Activated T-cell treated with anti-CD3 and anti-CD28 coated beads for 4 hours (primary cell): ENCODE measurements around the gene NACAD.

Source experiments
- DNase-seq: peaks from one replicate; pipeline ENCODE4 v3.0.0-alpha.2; 2020

The NACAD gene

DNA sequence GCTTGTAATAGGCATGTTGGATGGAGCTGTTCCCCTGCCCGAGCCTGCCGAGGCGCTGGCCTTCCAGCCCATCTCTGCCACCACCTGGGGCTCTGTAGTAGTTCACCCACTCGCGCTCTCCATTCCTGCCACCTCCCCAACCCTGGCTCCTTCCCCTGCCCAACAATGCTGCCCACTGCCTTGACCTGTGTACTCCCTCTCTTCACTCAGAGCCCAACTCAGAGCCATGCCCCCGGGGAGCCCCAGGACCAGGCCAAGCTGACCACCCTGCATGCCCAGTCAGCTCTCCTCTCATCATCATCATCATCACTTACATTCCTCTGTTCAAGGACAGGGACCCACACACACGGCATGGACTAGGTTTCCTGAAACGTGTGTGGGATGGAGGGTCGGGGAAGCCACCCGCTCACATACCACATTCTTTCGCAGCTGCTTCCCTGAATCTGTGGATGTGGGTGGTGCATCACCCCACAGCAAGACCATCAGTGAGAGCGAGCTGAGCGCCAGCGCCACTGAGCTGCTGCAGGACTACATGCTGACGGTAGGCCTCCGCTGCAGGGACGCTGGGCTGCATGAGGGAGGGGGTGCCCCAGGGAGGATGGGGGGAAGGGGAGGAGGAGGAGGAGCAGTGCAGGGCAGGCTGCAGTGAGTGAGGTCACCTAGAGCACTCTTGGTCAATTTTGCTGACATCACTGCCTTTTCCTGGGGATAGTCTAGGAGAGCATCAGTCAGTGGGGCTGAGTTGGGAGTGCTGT, 15.6 kb downstream of the NACAD start:
- DNase-seq = no peak

DNA sequence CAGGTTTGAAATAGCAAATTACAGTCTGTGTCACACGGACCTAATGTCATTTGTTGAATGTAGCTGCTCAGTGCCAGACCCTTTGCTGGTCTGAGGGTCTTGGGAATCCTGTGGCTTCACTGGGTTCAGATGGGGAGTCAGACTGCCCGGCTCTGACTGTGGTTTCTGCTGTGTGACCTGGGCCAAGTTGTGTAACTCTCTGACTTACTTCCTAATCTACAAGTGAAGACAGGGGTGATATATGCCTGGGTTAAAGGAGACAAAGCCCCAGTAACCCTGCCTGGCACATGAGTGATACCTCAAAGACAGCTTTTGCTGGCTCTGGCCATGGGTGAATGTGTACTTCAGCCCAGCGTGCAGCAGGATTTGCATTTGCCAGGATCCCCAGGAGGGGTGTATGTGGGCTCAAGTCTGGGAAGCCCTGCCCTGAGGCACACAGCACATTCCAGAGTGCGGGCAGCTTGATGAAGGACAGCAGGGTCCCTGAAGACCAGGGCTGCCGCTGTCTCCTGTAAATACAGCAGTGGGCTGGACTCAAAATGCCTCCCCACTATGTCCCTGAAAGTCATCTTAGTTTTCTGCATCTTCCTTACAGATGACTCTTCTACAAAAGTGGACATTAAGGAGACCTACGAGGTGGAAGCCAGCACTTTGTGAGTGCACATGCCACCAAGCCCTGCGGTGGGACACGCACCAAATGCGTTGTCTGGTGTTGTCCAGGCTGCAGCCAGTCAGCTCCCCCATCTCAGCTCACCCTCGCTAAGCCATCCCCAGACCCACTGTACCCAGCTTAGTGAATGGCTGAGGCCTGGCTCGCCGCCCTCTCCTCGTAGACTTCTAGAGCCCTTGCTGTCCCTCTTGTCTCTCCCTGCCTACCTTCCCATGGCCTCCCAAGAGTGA, 16.4 kb downstream of the NACAD start:
- no peak for DNase-seq

DNA sequence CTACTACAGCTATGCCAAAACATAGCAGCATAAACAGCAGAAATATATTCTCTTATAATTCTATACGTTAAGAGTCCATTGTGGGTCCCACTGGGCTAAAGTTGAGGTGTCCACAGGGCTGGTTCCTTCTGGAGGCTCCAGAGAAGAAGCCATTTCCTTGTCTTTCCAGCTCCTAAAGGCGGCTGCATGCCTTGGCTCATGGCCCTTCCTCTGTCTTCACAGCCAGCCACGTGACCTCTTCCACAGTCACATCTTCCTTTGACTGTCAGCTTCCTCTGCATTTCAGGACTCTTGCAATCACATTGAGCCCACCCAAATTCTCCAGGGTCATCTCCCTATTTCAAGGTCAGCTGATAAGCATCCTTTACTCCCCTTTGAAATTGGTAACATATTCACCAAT, 17.2 kb downstream of the NACAD start:
- no peak for DNase-seq

DNA sequence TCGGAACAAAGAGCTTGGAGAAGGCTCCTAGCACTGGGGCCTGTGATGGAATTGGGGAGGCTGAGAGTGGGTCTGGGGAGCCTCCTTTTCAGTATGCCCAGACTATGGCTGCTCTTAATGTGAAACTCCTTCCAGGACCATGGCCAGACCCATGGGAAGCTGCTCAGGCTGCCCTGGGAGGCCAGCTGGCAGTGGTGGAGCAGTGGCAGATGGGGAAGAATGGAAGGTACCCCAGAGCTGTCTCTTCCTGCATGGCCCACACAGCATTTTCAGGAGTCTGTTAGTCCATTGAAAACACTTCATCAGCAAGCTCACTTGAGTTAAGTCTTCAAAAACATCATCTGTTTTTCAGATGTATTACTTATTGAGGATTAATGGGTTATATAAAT, 18.5 kb downstream of the NACAD start:
- no peak for DNase-seq

DNA sequence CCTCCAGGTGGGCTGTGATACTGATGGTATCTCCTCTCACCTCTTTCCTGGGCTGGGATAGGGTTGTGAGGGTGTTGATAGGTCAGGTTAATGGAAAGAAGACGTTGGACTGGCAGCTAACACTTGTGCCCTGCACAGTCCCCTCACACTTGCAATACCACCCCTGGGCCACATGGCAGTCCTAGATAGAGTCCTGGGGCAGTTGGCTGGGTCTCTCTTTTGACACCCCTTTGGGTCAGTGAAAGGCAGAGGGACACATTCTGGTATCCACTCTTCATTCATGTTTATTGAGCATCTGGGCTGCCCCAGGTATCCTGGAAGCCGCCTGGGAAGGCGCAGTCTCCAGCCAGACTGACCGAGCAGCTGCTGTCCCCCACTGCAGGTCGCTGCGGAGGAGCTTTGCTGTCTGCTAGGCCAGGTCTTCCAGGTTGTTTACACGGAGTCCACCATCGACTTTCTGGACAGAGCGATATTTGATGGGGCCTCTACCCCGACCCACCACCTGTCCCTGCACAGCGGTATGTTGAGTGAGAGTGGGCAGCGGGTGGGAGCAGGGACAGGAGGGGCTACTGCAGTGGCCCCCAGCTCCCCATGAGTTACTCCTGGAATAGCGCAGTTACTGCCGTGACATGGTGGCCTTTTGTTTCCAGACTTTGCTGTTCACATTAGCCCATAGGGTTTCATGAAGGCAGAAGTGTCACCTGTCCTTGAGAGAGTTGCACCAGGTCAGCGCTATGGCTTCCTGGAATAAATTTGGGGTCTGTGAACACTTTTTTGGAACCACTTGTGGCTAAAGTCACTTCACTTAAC, 19.1 kb downstream of the NACAD start:
- no peak for DNase-seq

DNA sequence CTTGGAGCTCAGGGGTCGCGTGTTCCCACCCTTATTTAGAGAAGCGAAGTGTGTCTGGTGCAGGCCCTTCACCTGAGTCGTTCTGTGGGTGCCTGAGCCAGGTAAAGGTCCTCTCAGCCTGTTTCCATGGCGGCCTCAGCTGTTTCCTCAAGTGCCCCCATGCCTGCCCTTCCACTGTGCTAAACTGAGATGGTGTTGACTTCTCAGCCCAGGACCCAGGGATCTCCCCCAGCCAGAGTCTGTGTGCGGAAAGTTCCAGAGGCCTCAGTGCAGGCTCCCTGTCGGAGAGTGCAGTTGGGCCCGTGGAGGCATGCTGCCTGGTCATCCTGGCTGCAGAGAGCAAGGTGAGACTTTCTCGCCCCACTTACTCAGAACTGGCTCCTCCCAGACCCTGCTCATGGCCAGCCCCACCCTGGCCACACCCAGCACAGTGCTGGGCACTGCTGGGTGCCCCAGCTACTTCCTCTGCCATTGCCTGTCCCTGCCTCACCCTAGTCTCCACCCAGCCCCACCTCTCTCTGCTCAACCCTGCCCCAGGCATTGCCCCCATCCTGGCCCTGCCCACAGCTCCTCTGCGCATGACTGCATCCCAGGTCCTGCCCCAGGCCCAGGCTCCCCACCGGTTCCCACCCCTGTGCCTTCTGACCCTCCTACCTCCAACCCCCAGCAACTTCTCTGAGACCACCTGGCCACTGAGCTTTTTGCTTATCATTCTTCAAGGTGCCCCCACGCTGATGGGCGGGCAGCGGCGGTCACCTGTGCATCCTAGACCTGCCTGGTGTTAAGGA, 20.3 kb downstream of the NACAD start:
- no peak for DNase-seq

DNA sequence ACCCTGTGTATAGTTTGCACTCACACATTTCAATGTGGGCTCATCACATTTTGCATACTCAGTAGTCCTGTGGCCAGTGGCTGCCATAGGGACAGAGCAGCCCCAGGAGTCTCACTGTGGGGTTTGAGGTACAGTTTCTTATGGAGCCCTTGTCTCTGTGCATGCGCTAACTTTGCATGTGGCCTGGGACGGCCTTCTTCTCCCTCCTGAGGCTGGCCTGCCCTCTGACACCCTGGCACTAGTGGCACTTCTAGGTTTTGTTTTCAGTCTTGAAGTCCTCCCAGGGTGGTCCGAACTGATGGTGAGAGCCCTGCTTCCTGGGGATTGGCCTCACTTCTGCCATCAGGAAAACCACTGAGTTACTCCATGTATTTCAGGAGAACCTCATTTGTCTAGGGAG, 21.2 kb downstream of the NACAD start:
- no peak for DNase-seq

DNA sequence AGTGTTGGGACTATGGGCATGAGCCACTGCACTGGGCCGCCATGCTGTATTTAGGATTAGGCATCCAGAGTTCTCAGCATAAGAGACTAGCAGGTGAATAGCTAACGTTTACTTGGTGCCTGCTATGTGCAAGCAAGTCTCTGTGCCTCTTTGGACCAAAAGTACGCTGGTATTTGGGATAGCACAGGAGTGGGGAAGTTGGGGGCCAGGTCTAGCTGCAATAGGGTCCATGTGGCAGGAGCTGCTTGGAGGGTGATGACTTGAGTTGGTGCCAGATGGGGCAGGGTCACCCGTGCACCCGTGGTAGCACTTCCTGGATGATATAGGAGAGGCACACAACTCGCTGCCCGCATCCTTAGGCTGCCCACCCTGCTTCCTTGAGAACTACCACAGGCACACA, 22.4 kb downstream of the NACAD start:
- no peak for DNase-seq

DNA sequence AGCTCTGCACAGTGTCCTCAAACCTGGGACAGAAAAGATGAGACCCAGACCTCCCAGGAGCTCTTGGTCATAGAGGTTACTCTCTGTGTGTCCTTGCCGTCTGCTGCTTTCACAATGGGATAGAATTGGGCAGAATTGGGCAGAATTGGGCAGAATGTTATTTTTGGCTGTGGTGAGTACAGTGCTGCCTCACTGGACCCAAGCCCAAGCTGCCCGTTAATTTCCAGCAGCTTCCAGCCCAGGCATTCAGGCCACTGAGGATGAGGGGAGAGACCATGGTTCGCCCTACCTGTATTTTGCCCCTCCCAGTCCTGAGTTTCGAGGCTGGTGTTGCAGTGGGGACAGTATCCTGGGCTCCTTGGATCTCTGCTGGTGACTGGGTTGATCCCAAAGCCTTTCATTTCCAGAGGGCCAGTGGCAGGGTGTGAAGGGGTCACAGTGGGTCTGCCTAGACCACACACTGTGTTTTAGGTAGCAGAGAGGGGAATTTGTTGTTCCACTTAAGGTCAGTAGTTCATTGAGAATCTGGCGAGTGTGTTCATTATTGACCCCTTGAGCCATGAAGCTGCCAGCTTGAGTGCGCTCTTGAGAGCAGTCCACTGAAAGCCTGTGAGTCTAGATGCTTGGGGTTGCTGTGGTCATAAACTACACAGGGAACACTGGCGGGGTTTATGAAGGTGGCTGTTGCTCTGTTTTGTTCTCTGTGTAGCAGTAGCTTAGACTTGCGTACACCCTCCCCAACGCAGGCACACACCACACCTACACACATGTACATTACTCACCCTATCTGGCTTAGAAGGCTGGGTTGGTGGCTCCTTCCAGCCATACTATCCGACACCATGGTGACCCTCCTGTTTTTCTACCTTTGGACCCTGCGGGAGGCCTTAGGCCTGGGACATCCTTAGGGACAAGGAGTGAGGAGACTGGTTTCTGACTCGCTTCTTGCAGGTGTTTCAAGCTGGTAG, 23.5 kb downstream of the NACAD start:
- no peak for DNase-seq

DNA sequence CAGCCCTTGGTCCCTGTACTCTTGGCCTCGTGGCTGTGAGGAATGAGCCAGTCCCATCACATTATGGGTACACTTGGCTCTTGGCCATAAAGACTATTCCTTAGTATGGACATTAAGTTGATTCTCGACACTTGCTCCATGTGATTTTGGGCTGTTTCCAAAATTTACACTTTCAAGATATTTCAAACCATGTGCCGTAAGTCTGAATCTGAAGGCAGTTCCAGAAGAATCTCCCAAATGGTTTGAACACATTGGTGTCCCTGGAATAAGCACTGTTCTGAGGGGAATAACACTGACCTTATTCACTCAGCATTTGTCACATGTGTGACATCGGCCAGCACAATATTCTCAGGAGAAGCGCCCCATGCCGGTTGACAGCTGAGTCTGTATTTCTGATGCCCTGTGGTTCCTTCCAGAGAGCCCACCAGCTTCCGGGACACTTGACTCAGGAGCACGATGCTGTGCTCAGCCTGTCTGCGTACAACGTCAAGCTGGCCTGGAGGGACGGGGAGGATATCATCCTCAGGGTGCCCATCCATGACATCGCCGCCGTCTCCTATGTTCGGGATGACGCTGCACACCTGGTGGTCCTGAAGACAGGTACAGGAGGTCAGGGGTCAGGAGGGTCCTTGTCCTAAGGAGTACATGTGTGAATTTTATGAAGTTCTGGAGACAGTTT, 24.6 kb downstream of the NACAD start:
- no peak for DNase-seq

DNA sequence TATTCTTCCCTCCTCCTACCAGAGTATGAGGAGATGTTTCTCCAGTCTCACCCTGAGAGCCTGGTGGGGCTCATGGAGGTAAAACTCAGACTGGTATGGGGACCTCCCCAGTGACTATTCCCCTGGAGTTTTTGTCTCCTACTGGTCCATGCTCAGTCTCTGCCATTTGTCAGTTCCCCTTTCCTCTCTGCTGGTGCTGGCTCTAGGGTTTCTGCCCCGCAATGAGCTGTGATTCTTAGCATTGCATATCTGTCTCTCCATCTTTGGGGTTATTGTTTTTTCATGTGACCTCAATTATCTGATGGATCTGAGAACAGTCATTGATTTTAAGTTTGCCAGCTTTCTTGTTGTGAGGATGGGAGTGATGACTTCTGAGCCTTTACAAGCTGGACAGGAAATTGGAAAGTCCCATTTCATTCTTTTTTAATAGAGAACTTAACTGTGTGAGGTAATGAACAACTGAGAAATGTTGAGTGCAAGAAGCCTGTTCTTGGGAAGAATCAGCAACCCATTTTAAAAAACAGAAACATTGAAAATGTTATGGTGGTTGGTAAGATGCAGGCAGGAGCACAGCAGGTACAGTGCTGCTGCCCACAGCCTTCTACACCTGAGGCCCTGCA, 26.9 kb downstream of the NACAD start:
- no peak for DNase-seq

DNA sequence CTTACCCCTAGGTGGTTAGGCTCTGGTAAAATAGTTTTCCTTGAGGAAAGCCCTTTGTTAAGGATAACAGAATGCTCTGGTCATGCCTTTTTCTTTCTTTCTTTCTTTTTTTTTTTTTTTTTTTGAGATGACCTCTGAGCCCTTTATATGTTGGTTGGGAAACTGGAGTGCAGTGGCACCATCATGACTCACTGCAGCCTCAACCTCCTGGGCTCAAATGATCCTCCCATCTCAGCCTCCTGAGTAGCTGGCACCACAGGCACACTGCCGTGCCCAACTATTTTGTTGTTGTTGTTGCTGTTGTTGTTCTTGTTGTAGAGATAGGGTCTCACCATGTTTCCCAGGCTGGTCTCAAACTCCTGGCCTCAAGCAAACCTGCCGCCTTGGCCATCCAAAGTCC, 27.4 kb downstream of the NACAD start:
- no peak for DNase-seq

DNA sequence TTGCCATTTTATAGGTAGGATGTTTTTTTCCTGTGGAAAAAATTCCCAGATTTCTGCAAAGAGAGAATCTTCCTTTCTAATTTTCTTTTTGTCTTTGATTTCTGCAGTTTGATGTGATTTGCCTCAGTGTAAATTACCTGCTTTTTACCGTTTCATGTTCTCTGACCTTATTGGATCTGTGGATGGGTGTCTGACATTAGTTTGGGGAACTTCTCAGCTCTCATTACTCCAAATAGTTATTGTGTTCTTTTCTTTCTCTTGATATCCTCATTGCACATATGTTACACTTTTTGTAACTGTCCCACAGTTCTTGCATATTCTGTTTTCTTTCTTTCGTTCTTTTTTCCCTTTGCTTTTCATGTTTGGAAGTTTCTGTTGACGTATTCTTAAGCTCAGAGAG, 28.5 kb downstream of the NACAD start:
- DNase-seq = no peak

DNA sequence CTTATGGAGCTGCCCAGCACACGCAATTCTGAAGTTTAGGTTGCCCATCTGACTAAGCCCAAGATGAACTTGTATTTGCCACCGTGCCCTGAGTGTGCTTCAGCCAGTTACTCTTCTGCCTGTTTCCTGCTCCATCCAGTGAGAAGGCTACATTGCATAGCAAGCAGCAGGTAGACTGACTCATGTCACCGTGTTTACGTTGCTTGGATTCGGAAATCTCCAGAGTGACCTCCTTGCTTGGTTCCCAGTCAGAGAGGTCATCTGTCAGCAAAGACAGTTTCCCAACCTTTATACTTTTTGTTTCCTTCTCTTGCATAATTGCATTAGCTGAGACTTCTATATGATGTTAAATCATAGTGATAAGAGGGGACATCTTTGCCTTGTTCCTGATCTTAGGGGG, 30.9 kb downstream of the NACAD start:
- no peak for DNase-seq

DNA sequence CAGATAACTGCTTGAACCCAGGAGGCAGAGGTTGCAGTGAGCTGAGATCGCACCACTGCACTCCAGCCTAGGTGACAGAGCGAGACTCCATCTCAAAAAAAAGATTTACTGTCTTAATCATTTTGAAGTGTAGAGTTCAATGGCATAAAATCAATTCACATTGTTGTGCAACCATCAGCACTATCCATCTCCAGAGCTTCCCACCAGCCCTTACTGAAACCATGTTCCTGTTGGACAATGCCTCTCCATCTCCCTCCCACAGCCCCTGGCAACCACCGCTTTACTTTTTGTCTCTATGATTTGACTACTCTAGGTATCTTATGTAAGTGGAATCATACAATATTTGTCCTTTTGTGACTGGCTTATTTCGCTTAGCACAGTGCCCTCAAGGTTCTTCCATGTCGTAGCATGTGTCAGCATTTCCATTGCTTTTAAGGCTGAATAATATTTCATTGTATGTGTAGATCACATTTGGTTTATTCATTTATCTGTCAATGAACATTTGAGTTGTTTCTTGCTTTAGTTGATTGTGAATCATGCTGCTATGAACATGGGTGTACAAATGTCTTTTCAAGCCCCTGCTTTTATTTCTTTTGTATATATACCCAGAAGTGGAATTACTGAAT, 33.1 kb downstream of the NACAD start:
- no peak for DNase-seq

DNA sequence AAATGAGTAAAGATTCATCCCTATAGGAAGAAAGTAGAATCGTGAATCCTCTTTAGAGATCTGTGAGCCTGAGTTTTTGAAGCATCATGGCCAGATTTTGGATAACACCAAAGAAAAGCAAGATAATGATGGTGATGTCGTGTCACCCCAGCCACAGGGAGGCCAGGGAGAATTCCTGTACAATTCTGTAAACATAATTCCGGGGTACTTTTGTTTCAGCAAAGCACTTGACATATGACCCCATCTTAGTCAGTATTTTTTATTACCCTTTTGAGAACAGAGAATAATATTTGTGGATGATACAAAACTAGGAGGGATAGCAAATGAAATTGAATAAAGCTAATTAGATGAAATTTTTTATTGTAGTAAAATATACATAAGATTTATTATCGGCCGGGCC, 33.8 kb downstream of the NACAD start:
- DNase-seq = no peak

DNA sequence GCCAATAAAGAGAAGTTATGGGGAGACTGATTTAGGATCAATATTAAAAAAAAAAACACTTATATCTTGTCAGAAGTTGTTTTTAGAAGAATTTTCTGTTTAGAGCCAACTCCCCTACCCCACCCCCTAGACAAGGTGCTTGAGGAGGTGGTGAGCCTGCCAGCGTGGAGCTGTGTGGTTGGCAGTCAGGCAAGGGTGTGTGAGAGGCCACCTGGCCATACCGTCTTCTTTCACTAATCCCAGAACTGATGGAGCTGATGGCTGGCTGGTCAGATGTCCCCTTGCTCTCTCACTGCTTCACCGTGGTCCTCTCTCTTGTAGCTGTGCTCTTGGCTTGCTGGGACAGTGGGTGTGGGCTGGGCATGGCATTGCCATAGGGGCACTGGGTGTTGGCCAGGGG, 34.3 kb downstream of the NACAD start:
- no peak for DNase-seq

DNA sequence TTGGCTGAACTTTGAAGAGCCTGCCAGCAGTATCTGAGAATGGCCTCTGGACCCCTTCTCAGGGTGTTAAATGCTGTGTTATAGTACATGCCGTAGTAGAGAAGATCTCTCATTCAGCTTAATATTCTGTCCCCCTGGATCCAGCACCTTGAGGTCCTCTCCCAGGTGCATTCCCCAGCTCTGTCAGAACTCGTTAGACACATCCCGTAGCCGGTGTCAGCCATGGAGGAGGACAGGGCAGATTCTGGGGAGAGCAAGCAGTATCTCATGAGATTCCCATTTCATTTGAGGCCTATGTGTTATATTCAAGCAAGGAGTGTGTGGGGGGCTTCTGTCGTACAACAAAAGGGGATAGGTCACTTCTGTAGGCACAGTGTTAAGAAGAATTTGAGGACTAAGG, 34.8 kb downstream of the NACAD start:
- DNase-seq = no peak

DNA sequence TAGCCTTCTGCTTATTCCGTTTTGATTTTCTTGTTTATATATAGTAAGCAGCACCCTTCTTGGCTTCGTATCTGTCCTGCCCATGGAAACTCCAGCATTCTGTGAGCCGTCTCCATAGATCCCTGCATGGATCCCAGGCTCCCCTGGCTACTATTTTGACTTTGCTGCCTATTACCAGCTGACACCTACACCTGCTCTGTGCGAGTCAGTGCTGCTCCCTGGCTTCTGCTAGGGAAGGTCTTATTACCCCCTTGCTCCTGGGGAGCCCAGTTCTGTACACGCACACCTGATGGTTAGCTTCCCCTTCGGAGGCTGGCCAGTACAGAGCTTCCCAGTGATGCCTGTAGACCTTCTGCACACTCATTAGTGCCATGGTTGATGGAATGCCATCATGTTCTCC, 35.4 kb downstream of the NACAD start:
- DNase-seq = no peak

DNA sequence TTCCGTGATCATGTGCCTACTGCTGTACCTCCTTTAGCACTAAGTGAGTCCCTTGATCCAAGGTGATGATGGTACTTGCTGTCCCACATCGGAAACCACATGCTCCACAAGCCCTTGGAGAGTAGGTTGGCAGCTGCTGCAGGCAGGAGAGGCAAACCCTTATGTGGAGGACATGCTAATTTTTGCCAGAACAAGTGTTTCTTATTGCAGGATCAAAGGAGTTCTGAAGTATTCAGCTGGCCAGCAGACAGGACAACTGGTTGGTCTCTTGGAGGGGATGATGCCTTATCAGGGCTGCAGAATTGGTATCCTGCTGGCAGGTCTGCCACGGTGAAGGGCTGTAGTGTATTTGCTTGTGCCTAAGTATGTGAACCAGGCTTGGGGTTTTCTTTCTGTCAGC, 36.8 kb downstream of the NACAD start:
- DNase-seq = no peak
